H9 (cell line): Measurements from ENCODE around the gene SSTR3. TPM values are rescaled to one million over a fixed set of nuclear protein-coding genes. Genes with fewer than 3 reads are reported as not detected.

Source experiments
- DNase-seq: peaks from one replicate; pipeline ENCODE4 v3.0.0-alpha.2; 2017
- H2AFZ ChIP-seq: one replicate; pipeline ENCODE4 v1.6.1; 2013; ENCODE audit warnings: mild to moderate bottlenecking, low read length, control low read depth, moderate library complexity
- H2AK5ac ChIP-seq: 2 replicates; pipeline ENCODE4 v1.6.1; 2013; ENCODE audit warnings: low read length, control low read depth, mixed read lengths; ENCODE audit not compliant: insufficient read length
- H2BK120ac ChIP-seq: one replicate; pipeline ENCODE4 v1.6.1; 2013; ENCODE audit warnings: low read depth, mild to moderate bottlenecking, low read length, control low read depth, inconsistent platforms; ENCODE audit not compliant: poor library complexity, severe bottlenecking
- H2BK12ac ChIP-seq: 2 replicates; pipeline ENCODE4 v1.6.1; 2013; ENCODE audit warnings: low read length, control low read depth, mixed read lengths, low read depth; ENCODE audit not compliant: insufficient read length
- H2BK15ac ChIP-seq: 2 replicates; pipeline ENCODE4 v1.6.1; 2013; ENCODE audit warnings: low read depth, low read length, control low read depth
- H2BK20ac ChIP-seq: one replicate; pipeline ENCODE4 v1.6.1; 2013; ENCODE audit warnings: low read depth, mild to moderate bottlenecking, low read length, control low read depth, inconsistent platforms; ENCODE audit not compliant: poor library complexity, severe bottlenecking
- H2BK5ac ChIP-seq: 2 replicates; pipeline ENCODE4 v1.6.1; 2013; ENCODE audit warnings: low read length, control low read depth, mixed read lengths; ENCODE audit not compliant: insufficient read length
- H3K14ac ChIP-seq: 2 replicates; pipeline ENCODE4 v1.6.1; 2013; ENCODE audit warnings: low read length, control low read depth; ENCODE audit not compliant: insufficient read depth
- H3K18ac ChIP-seq: 2 replicates; pipeline ENCODE4 v1.6.1; 2013; ENCODE audit warnings: low read depth, mild to moderate bottlenecking, mixed read lengths, low read length, control low read depth; ENCODE audit not compliant: insufficient read length
- H3K23ac ChIP-seq: 2 replicates; pipeline ENCODE4 v1.6.1; 2013; ENCODE audit warnings: low read length, control low read depth, mixed read lengths, low read depth; ENCODE audit not compliant: insufficient read length
- H3K23me2 ChIP-seq: 2 replicates; pipeline ENCODE4 v1.6.1; 2013; ENCODE audit warnings: low read depth, mild to moderate bottlenecking, mixed read lengths, low read length, control low read depth; ENCODE audit not compliant: insufficient read length, poor library complexity, severe bottlenecking
- H3K27ac ChIP-seq: 2 replicates; pipeline ENCODE4 v1.5.1; 2013; ENCODE audit warnings: low read length, control low read depth, mixed read lengths, low read depth; ENCODE audit not compliant: insufficient read length
- H3K27me3 ChIP-seq: 2 replicates; pipeline ENCODE4 v1.6.1; 2013; ENCODE audit warnings: low read length, control low read depth, inconsistent platforms; ENCODE audit not compliant: insufficient read depth
- H3K4ac ChIP-seq: 2 replicates; pipeline ENCODE4 v1.6.1; 2013; ENCODE audit warnings: low read depth, mild to moderate bottlenecking, control low read depth, inconsistent platforms, low read length, moderate library complexity
- H3K4me1 ChIP-seq: 2 replicates; pipeline ENCODE4 v1.6.1; 2013; ENCODE audit warnings: low read length, control low read depth, inconsistent platforms; ENCODE audit not compliant: insufficient read depth
- H3K4me2 ChIP-seq: 2 replicates; pipeline ENCODE4 v1.6.1; 2013; ENCODE audit warnings: low read length, control low read depth, mixed read lengths; ENCODE audit not compliant: insufficient read length, insufficient read depth
- H3K56ac ChIP-seq: 2 replicates; pipeline ENCODE4 v1.6.1; 2013; ENCODE audit warnings: low read depth, mild to moderate bottlenecking, mixed read lengths, low read length, control low read depth; ENCODE audit not compliant: insufficient read length
- H3K79me1 ChIP-seq: 2 replicates; pipeline ENCODE4 v1.6.1; 2013; ENCODE audit warnings: low read depth, mild to moderate bottlenecking, moderate library complexity, low read length, control low read depth, inconsistent platforms; ENCODE audit not compliant: insufficient read depth, poor library complexity, severe bottlenecking
- H3K79me2 ChIP-seq: 2 replicates; pipeline ENCODE4 v1.6.1; 2013; ENCODE audit warnings: low read length, control low read depth, inconsistent platforms; ENCODE audit not compliant: insufficient read depth
- H3K9ac ChIP-seq: 2 replicates; pipeline ENCODE4 v1.6.1; 2013; ENCODE audit warnings: low read length, control low read depth, mixed read lengths; ENCODE audit not compliant: insufficient read length; ENCODE audit errors: extremely low read depth
- H3K9me3 ChIP-seq: one replicate; pipeline ENCODE4 v1.6.1; 2013; ENCODE audit warnings: low read depth, low read length, inconsistent platforms; ENCODE audit not compliant: control insufficient read depth
- H3T11ph ChIP-seq: one replicate; pipeline ENCODE4 v1.6.1; 2013; ENCODE audit warnings: mild to moderate bottlenecking, low read length, control low read depth, inconsistent platforms
- H4K20me1 ChIP-seq: one replicate; pipeline ENCODE4 v1.6.1; 2013; ENCODE audit not compliant: control insufficient read depth, insufficient read length, insufficient read depth
- H4K5ac ChIP-seq: 2 replicates; pipeline ENCODE4 v1.6.1; 2013; ENCODE audit warnings: low read depth, mild to moderate bottlenecking, mixed read lengths, low read length, control low read depth; ENCODE audit not compliant: insufficient read length
- H4K8ac ChIP-seq: replicated peaks from 2 replicates; pipeline ENCODE4 v1.6.1; 2013; ENCODE audit warnings: low read length, control low read depth, mixed read lengths, low read depth; ENCODE audit not compliant: insufficient read length
- H4K91ac ChIP-seq: 2 replicates; pipeline ENCODE4 v1.6.1; 2013; ENCODE audit warnings: low read depth, mild to moderate bottlenecking, moderate library complexity, mixed read lengths, low read length, control low read depth; ENCODE audit not compliant: insufficient read length
- H3K27ac Mint-ChIP-seq, 3 experiments: 2 replicates in 2 of 3; 3 replicates in 1 of 3; pipeline ENCODE4 v1.8.0; 2020 to 2021; ENCODE audit warnings: mixed read lengths in 3 of 3, mild to moderate bottlenecking in 1 of 3, moderate library complexity in 1 of 3
- H3K27me3 Mint-ChIP-seq: 2 replicates; pipeline ENCODE4 v1.8.0; 2021; ENCODE audit warnings: low read depth, mild to moderate bottlenecking, moderate library complexity, mixed read lengths
- H3K36me3 Mint-ChIP-seq, 3 experiments: 2 replicates in 2 of 3; 3 replicates in 1 of 3; pipeline ENCODE4 v1.8.0; 2020 to 2021; ENCODE audit warnings: low read depth in 3 of 3, mixed read lengths in 3 of 3; ENCODE audit not compliant: insufficient read depth in 1 of 3
- H3K4me1 Mint-ChIP-seq, 2 experiments: 2 replicates each; pipeline ENCODE4 v1.8.0; 2020; ENCODE audit warnings: mixed read lengths in 2 of 2
- H3K4me3 Mint-ChIP-seq, 2 experiments: 2 replicates in 1 of 2; 3 replicates in 1 of 2; pipeline ENCODE4 v1.8.0; 2020 to 2021; ENCODE audit warnings: mild to moderate bottlenecking in 2 of 2, mixed read lengths in 2 of 2, moderate library complexity in 1 of 2
- H3K9me3 Mint-ChIP-seq, 2 experiments: 2 replicates in 1 of 2; 3 replicates in 1 of 2; pipeline ENCODE4 v1.8.0; 2020; ENCODE audit warnings: mild to moderate bottlenecking in 2 of 2, mixed read lengths in 2 of 2, moderate library complexity in 1 of 2
- CTCF ChIP-seq: fragments of 200-600 bp; sonication (generic); conservative IDR thresholded peaks from 3 replicates; pipeline ENCODE4 v1.8.0; 2021; ENCODE audit warnings: antibody characterized with exemption, mild to moderate bottlenecking
- WGBS: extraction: QIAGEN DNeasy Blood & Tissue Kit; methylation state at CpG from one replicate; pipeline ENCODE4 v1.1.7; 2013; ENCODE audit warnings: missing lambda C conversion rate, low lambda C conversion rate, mixed read lengths; ENCODE audit not compliant: insufficient read length; ENCODE audit errors: extremely low coverage; 5-methylcytosine and 5-hydroxymethylcytosine counted together
- total RNA-seq: library from RNA; stranded (reverse); gene quantifications from 2 replicates; pipeline ENCODE4 v1.2.1, GENCODE V29; 2021

SSTR3 gene
- total RNA-seq, 1 experiment from 2014 or later: 0.68 TPM

GRCh38 chr22:37213218-37213855 is 1.1 kb upstream of the SSTR3 start:
- Histone ChIP-seq H2AFZ (no peak overlapping the region), H2BK20ac (no peak overlapping the region), H3K23ac (no peak overlapping the region), H3K14ac (no peak overlapping the region), H3K56ac (no peak overlapping the region), H3K4ac (no peak overlapping the region), H3K18ac (no peak overlapping the region), H4K91ac (no peak overlapping the region), H3K9me3 (no peaks in the 10 kb centered on the region), H2BK15ac (no peak overlapping the region), H3K4me1 (no peaks in the 10 kb centered on the region), H2BK5ac (no peak overlapping the region), H3K27me3 (no peaks in the 10 kb centered on the region), H2BK12ac (no peak overlapping the region), H3K79me1 (no peaks in the 10 kb centered on the region), H3T11ph (no peak overlapping the region), H3K9ac (no peak overlapping the region), H3K79me2 (no peaks in the 10 kb centered on the region), H4K5ac (no peak overlapping the region), H4K20me1 (no peaks in the 10 kb centered on the region), H3K4me2 (no peak overlapping the region), H3K27ac (no peak overlapping the region), H2AK5ac (no peak overlapping the region), H4K8ac (no peak overlapping the region), H2BK120ac (no peak overlapping the region), H3K23me2 (no peaks in the 10 kb centered on the region)
- TF ChIP-seq CTCF: no peak
- Mint-ChIP-seq H3K27me3 (peaks cover 43% of the 10 kb centered on the region), H3K4me1 (peaks cover 16 to 40% of the 10 kb centered on the region in 2 experiments), H3K4me3 (no peak overlapping the region), H3K9me3 (no peaks in the 10 kb centered on the region), H3K27ac (no peak overlapping the region; a peak in 1 of 7 replicates), H3K36me3 (no peaks in the 10 kb centered on the region)
- no CpG with 5 or more reads among the region's 18 CpGs for WGBS
- DNase-seq: no peak
